GM18511 (cell line): Measurements from ENCODE around the gene HINT3.
"Not testable (repeated sequence)": the region's sequence is repeated elsewhere in the genome, so short reads cannot be mapped to it uniquely, and the experiment has no call there.

Source experiments
- ATAC-seq: cut with Tn5 transposase; IDR thresholded peaks from one replicate; pipeline ENCODE4 v1.9.1; 2021; ENCODE audit warnings: mild to moderate bottlenecking, moderate library complexity; ENCODE audit not compliant: unreplicated experiment

HINT3 gene

DNA sequence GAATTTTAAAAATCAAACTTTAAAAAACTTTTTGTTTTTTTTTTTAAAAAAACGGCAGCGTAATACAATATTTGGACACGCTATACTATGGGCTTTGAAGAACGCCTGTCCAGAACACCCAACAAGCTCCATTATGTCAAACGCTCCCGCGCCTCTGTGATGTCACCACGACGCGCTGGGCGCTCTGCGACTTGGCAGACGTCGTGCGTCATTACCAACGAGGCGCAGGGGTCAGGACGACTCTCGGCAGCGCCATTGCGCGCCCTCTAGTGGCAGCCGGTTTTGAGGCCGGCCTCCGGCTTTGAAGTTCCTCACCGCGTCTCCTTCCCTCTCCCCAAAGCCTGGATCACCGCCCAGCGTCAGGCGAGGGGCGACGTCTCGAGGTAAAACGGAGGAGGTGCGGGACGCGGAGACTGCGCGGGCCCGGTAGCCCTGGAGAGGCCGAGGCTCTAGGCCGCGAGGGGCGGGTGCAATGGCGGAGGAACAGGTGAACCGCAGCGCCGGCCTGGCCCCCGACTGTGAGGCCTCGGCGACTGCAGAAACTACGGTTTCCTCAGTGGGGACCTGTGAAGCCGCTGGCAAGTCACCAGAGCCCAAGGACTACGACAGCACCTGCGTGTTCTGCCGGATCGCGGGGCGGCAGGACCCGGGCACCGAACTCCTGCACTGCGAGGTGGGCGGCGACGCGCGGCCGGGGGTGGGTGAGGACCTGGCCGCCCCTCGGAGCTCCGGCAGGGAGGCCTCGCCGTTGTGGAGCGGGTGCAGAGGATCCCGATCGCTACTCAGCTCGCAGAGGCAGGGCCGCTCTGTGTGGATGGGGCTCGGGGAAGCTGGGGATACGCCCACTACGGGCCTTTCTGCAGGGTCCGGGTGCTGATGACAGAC, at the start of gene HINT3:
TSS of gene HINT3 (plus strand) at position 265 of the 885 bp plus-strand sequence. CDS start at position 473, 208 bp downstream.
- ATAC-seq, result peak; percentile 90

DNA sequence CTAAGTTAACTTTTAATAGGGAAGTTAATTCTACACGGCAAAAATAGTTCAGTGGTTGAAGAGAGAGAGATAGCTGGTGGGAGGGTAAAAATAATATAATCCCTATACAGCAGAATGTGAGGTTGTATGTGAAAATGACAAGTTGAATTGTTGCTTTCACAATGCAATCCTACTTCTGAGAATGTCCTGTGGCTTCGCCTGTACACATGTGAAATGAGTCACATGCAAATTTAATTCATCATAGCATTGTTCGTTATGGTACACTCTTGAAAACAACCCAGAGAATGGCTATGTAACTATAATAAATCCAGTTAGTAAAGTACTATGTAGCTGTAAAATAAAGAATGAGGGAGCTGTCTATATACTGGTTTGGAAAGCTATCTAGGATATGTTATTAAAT, 46.0 kb upstream of the HINT3 start:
- peak; percentile 99 for ATAC-seq

DNA sequence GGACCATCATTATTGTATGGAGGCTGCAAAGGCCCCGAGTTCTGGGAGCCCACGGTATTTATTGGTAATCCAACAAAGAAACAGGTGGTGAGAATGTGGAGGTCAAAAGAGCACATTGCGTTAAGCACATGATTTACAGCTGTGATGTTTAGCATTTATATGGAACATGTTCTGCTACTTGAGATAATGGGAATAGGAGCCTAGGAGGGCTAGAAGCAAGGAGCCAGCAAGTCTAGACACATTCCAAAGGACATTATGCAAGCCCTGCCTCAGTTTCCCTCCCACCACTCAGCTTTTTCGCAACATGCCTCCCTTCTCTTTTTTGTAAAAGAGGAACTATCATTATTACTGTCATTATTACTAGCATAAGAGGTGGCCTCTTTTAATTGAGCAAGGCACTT, 45.5 kb upstream of the HINT3 start:
- not testable (repeated sequence) for ATAC-seq

DNA sequence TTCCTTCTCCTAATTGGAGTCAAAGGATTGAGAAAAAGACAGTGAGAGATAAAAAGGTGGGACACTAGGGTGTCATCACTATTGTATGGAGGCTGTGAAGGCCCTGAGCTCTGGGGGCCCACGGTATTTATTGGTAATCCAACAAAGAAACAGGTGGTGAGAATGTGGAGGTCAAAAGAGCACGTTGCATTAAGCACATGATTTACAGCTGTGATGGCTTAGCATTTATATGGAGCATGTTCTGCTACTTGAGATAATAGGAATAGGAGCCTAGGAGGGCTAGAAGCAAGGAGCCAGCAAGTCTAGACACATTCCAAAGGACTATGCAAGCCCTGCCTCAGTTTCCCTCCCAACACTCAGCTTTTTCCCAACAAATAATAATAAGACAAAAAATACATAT, 44.1 kb upstream of the HINT3 start:
- ATAC-seq, result not testable (repeated sequence)

DNA sequence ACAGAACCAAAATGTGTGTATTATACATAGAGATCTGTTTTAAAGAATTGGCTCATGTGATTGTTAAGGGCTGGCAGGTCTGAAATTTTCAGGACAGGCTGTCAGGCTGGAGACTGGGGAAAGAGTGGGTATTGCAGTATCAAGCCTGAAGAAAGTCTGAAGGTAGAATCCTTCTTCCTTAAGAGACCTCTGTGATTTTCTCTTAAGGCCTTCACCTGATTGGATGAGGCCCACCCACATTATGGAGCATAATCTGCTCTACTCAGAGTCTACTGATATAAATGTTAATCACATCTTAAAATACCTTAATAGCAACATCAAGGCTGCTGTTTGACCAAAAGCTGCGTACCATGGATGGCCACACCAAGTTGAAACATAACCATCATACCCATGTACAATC, 43.4 kb upstream of the HINT3 start:
- ATAC-seq, result no peak

DNA sequence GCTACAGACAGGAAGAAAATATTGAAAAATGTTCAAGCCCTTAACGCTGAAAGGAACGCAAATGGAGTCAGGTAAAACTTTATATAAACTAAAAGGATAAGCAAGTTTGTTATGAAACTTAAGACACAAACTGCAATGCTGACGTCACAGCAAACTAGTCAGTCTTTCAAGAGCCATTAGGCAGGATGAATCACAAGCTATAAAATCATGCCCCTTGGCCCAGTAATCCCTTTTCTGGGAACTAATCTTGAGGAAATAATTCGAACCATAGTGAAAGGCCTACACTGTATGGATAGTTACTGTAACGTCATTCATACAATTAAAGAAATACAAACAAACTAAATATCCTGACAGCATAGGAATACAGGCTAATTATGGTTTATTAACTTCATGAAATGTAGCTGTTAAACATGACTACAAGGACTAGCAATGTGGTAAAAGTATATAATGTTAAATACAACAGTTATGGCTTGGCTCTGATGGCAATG, 42.7 kb upstream of the HINT3 start:
- ATAC-seq, result no peak

DNA sequence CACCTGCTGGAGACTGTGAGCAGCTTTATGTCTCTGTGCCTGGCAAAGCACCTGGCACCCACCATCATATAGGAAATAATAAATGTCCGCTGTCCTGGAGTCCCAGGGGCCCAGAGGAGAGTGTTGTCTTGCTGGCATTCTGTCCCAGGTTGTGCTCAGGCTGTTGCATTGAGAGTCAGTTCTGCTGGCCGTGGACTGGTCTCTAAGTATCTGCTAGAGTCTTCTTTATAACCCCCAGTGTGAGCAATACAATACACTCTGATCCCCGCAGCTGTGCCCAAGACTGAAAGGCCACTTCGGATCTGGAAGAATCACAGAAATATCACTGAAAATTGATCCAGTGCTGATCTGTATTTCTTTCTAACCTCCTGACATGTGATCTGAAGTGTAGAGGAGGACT, 38.3 kb upstream of the HINT3 start:
- no peak for ATAC-seq

DNA sequence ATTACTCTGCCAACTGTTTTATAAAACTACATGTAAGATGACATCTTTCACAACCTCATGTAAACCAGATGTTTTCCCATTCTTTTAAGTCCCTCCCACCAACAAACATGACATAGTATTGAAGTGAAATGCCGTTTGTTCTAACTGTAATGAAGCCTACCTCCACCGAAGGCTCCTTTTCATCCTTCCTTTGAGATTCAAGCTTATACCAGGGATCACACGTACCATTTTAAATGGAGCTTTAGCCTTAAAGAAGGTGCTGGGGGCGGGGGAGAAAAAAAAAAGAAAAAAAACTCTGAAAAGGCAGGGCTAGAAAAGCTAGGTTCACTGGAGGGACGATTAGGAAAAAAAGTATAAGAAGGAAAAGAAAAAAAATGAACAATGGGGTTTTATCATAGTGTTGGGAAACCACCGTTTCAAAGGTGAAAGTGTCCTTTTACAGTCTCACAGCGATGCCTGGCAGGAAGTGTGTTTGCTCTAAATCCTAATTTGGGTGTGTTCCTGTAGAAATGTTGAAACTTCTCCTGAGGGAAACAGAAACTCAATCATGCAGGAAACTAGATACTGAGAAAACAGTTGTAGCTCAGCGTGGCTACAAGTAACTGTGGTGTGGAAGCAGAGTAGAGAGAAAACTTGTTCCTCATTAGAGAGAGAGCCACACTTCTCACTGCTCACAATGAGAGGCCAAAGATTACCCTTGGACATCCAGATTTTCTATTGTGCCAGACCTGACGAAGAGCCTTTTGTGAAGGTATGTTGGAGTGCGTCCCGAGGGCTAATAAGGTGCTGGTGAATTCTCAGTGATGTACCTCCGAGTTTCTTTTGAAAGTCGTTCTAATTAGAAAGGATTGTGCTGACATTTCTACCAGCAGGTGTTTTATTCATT, 37.6 kb upstream of the HINT3 start:
- ATAC-seq, result peak; percentile 97

DNA sequence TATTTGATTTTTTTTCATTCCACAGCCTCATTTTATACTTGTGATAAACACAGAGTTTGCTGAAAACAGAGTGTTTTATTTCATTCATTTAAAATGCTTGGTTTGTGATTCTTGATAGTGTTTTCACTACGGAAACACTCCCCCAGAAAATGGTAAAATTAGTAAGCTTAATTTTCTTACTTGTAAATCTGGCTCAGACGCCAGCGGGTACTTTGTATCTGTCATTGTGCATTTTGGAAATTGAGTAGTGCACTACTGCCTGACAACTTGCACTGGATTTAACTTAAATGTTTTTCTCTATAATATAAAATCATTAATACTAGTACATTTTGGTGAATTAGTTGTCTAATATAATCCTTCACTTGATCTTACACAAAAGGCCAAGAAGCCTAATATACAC, 37.0 kb upstream of the HINT3 start:
- peak; percentile 12 for ATAC-seq

DNA sequence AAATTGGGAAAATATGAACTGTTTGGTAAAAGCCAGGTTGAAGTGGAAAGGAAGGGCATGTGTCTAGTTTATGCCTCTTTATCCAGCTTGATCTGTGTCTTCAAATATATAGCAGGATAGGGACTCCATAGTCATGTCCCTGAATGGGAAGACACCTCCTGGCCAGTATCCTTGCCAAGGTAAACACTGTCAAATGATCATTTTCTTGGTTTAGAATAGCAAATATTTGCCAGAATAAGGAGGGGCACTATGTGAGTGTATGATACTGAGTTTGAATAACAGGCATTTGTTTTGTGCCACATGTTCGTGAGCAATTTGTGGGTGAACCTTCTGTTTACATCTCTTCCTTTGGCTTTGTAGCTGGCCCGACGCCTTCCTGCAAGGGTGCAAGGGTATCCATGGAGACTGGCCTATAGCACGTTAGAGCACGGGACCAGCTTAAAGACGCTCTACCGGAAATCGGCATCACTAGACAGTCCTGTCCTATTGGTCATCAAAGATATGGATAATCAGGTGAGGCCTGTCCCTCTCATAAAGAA, 34.2 kb upstream of the HINT3 start:
- ATAC-seq, result no peak

DNA sequence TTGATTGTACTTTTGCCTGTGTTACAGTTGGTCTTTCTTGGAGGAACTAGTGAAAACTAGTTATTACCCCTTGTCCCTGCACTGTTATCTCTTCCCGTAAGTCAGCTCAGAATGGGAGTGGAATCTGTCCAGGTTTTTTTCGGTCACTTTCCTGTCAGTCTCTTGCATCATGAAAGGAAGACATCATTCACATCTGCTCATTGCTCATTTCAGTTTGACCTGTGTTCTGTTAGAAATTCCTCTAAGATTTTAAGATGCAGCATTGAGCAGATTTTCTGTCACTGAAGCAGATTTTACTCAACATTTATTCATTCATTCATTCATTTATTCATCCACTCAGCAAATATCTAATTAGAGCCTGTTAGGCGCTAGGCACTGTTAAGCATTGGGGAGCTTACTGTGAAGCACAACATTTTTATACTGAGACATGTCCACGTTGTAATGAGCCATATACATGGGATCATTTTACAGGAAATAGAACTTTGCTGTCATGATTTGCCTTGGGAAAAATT, 33.1 kb upstream of the HINT3 start:
- no peak for ATAC-seq

DNA sequence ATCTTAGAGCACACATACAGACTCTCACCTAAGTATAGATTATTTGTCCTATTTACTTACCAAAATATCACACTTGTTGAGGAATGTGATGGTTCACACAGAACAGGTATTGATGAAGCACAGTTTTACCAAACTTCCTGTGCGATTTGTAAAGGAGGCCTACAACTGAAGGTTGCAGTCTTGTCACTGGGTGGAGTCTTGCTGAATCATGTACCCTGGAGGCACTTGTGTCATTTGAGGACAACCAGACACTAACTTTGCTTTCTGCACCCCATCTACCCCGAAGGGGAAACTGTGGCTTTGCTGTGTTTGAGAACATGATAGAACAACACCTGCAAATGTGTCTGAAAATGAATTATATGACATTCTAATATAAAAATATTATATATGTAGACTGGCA, 32.4 kb upstream of the HINT3 start:
- ATAC-seq, result no peak

DNA sequence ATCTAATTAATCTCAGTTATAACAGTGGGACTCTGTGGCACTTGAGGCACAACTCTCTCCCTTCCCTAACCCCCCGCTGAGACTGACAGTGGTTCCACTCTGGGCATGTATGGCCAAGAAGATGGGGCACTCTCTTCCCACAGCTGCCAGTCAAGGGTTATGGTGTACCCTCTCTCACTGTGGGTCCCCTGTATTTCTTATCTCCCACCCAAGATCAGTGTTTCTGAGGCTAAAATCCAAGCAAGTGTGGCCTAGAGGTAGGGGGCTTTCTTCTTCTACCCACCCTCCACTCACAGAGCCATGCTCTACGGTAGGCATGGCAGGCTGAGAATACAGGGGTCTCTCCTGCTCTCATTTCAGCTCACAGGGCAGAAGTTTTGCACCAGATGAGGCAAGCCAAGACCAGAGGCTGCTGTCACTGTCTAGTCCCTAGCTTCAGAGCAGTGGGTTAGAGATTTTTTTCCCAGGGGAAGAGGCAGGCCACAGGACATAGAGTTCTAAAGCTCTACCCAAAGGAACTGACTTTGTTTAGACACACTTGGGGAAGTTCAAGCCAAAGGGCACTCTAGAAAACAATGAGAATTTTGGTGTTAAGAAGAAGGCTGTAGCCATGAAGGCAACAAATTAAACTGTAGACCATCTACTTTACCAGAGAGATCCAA, 31.7 kb upstream of the HINT3 start:
- no peak for ATAC-seq

DNA sequence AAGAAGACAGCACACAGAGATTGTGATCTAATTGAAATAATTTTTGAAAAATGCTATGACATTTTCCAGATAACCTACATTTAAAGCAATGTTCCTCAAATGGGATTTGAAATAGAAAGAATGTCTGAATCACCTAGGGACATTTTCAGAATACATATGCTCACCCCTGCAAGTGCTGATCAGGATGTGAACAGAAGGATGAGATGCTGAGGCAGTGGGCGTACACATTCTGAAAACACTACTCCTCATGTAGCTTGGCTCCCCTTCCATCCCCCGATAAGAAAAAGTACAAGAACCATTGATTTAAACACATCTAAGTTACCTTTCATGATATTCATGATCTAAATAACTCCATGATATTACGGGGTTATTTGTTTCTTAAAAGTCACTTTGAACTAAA, 29.9 kb upstream of the HINT3 start:
- no peak for ATAC-seq

DNA sequence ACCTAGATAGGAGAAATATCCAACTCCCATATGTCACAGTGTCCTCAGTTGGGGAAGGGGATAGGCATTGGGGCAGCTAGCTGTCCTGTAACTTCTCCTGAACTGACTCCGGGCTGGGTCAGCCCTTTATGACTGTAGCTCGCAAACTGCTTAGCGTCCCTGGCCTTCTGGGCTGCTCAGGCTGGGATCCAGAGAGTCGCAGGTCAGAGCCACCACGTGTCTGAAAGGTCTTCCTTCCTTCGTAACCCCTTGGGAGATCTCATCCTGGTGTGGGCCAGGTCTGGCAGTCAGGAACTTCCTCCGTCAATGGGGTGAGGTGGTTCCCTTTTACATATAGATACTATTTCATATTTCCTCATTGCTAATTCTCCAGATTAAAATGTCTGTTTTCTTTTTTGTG, 28.8 kb upstream of the HINT3 start:
- no peak for ATAC-seq

DNA sequence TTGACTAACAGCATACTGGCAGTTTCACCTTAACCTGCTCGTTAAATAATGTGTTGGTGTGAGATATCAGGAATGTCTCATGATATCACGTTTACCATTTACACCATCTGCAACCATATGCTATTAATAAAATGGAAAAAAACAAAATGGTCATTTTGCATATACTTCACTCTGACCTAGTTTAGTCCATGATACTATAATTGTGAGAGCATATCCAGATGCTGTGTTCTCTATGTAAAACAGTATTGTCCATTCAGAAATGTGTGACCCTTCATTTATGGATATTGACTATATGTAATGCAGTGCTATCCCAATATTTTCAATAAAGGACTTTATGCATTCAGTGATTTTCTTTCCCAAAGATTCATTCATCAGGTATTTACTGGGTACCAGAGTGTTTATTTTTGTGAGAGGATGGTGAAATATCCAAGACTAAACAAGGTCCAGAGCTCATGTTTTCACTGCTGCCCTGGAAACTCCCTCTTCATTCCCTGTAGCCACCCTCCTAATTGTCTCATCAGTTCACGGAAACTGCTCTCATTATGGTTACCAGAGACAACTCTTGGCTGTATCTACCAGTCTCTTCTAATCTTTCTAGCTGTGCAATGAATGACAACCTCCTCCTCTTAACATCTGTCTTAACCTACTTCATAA, 25.7 kb upstream of the HINT3 start:
- no peak for ATAC-seq

DNA sequence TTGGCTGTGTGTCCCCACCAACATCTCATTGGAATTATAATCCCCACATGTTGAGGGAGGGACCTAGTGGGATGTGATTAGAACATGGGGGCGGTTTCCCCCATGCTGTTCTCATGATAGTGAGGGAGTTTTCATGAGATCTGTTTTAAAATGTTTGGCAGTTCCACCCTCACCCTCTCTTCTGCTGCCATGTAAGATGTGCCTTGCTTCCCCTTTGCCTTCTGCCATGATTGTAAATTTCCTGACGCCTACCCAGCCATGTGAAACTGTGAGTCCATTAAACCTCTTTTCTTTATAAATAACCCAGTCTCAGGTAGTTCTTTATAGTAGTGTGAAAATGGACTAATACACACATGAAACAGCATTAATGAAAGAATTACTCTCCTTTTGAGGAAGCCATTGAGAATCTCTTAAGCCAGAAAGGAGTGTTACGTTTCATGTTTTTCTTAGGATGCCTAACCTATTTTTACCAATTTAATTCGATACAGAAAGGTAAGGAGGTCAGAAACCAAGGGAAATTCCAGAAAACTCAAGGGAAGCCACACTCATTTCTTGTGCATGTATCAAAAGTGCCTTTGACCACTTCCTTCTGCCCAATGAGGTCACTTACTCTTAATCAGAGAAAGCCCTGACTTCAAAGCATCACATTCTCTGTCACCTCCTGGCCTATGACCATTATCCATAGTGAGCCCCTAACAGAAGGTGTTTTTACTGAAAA, 24.7 kb upstream of the HINT3 start:
- ATAC-seq, result peak; percentile 78

DNA sequence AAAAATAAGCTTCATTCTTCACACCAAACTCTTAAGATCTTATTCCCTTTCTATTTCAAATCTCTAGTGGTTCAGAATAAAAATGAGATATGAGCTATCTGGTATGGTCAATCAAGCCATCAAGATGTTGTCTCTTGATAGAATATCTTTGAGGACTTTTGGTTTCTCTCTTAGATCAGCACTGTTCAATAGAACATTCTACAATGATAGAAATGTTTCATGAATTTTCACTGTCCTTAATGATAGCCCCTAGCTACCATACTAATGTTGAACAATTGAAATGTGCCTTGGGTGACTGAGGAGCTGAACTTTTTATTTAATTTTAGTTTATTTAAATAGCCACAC, 24.1 kb upstream of the HINT3 start:
- ATAC-seq, result peak; percentile 19

DNA sequence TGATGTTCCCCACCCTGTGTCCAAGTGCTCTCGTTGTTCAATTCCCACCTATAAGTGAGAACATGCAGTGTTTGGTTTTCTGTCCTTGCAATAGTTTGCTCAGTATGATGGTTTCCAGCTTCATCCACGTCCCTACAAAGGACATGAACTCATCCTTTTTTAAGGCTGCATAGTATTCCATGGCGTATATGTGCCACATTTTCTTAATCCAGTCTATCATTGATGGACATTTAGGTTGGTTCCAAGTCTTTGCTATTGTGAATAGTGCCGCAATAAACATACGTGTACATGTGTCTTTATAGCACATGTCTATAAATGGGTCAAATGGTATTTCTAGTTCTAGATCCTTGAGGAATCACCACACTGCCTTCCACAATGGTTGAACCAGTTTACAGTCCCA, 21.1 kb upstream of the HINT3 start:
- ATAC-seq, result not testable (repeated sequence)

DNA sequence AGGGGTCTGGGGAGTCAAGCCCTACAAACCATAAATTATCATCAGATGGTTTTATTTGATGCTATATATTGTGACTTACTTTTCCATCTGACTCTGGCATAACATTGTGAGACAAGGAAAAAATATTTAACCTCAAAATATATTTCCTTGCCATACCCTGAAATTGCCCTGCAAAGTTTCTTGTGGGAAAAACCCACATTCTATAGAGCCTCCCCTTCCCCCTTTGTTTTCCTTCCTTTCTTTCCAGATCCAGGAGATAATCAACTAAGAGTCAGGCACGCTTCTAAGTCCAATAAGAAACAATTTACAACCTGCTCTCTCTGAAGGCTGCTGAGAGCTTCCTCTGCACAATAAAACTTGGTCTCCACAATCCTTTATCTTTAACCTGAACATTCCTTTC, 17.5 kb upstream of the HINT3 start:
- no peak for ATAC-seq
